HL-60 (cell line): Measurements from ENCODE around the gene SLC22A23.

Source experiments
- DNase-seq, 2 experiments: peaks; one replicate each; pipeline ENCODE4 v3.0.0-alpha.2; 2010 to 2020; ENCODE audit warnings: low read depth in 1 of 2, low spot score in 1 of 2
- H3K27ac ChIP-seq: fragments of 250-450 bp; sonication (Bioruptor Pico); replicated peaks from 2 replicates; pipeline ENCODE4 v1.5.1; 2020; ENCODE audit warnings: mild to moderate bottlenecking, moderate library complexity
- H3K27me3 ChIP-seq: fragments of 250-450 bp; sonication (Bioruptor Pico); 2 replicates; pipeline ENCODE4 v1.5.1; 2021; ENCODE audit warnings: mild to moderate bottlenecking, moderate library complexity; ENCODE audit not compliant: insufficient read depth, poor library complexity, severe bottlenecking
- H3K4me3 ChIP-seq: replicated peaks from 2 replicates; pipeline ENCODE4 v1.5.1; 2011; ENCODE audit warnings: mild to moderate bottlenecking, control low read depth, low read length; ENCODE audit not compliant: insufficient read depth
- GABPA ChIP-seq: IDR thresholded peaks from 2 replicates; pipeline ENCODE4 v1.6.1; 2012; ENCODE audit warnings: low read depth
- POLR2AphosphoS5 ChIP-seq: IDR thresholded peaks from 2 replicates; pipeline ENCODE4 v1.6.1; 2012; ENCODE audit warnings: low read depth
- SPI1 ChIP-seq: IDR thresholded peaks from 2 replicates; pipeline ENCODE4 v1.6.1; 2012; ENCODE audit warnings: low read depth, mild to moderate bottlenecking, borderline replicate concordance
- TF ChIP-seq, protein P1 (sequence below): IDR thresholded peaks from one replicate; pipeline ENCODE4 v1.5.1; 2011; ENCODE audit warnings: low read length, control low read depth, inconsistent platforms; ENCODE audit not compliant: insufficient read depth
- TF ChIP-seq, protein P2 (sequence below): IDR thresholded peaks from 2 replicates; pipeline ENCODE4 v1.6.1; 2012; ENCODE audit warnings: low read depth; ENCODE audit not compliant: insufficient replicate concordance

The SLC22A23 gene

GRCh38 chr6:3391902-3392458, 64.9 kb downstream of the SLC22A23 start:
- Histone ChIP-seq H3K27me3 (no peaks in the 10 kb centered on the region), H3K4me3 (no peak overlapping the region), H3K27ac (no peak overlapping the region)
- DNase-seq = no peak
- TF ChIP-seq, protein P1, sequence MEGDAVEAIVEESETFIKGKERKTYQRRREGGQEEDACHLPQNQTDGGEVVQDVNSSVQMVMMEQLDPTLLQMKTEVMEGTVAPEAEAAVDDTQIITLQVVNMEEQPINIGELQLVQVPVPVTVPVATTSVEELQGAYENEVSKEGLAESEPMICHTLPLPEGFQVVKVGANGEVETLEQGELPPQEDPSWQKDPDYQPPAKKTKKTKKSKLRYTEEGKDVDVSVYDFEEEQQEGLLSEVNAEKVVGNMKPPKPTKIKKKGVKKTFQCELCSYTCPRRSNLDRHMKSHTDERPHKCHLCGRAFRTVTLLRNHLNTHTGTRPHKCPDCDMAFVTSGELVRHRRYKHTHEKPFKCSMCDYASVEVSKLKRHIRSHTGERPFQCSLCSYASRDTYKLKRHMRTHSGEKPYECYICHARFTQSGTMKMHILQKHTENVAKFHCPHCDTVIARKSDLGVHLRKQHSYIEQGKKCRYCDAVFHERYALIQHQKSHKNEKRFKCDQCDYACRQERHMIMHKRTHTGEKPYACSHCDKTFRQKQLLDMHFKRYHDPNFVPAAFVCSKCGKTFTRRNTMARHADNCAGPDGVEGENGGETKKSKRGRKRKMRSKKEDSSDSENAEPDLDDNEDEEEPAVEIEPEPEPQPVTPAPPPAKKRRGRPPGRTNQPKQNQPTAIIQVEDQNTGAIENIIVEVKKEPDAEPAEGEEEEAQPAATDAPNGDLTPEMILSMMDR = no peak
- TF ChIP-seq SPI1 (no peak), GABPA (no peak), POLR2AphosphoS5 (no peak)
- TF ChIP-seq, protein P2, sequence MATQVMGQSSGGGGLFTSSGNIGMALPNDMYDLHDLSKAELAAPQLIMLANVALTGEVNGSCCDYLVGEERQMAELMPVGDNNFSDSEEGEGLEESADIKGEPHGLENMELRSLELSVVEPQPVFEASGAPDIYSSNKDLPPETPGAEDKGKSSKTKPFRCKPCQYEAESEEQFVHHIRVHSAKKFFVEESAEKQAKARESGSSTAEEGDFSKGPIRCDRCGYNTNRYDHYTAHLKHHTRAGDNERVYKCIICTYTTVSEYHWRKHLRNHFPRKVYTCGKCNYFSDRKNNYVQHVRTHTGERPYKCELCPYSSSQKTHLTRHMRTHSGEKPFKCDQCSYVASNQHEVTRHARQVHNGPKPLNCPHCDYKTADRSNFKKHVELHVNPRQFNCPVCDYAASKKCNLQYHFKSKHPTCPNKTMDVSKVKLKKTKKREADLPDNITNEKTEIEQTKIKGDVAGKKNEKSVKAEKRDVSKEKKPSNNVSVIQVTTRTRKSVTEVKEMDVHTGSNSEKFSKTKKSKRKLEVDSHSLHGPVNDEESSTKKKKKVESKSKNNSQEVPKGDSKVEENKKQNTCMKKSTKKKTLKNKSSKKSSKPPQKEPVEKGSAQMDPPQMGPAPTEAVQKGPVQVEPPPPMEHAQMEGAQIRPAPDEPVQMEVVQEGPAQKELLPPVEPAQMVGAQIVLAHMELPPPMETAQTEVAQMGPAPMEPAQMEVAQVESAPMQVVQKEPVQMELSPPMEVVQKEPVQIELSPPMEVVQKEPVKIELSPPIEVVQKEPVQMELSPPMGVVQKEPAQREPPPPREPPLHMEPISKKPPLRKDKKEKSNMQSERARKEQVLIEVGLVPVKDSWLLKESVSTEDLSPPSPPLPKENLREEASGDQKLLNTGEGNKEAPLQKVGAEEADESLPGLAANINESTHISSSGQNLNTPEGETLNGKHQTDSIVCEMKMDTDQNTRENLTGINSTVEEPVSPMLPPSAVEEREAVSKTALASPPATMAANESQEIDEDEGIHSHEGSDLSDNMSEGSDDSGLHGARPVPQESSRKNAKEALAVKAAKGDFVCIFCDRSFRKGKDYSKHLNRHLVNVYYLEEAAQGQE = no peak

- TF ChIP-seq GABPA (no peak), POLR2AphosphoS5 (no peak), SPI1 (no peak)
- TF ChIP-seq, protein P2 = no peak
- TF ChIP-seq, protein P1 = no peak
- no peak for DNase-seq
- Histone ChIP-seq H3K27ac (no peak overlapping the region), H3K4me3 (no peak overlapping the region), H3K27me3 (no peaks in the 10 kb centered on the region)
Measured at GRCh38 chr6:3390698-3391097, 66.2 kb downstream of the SLC22A23 start.

- TF ChIP-seq GABPA (no peak), POLR2AphosphoS5 (no peak), SPI1 (no peak)
- TF ChIP-seq, protein P1 = no peak
- TF ChIP-seq, protein P2 = no peak
- DNase-seq = no peak
- Histone ChIP-seq H3K27me3 (no peaks in the 10 kb centered on the region), H3K4me3 (no peak overlapping the region), H3K27ac (no peak overlapping the region)
Measured at GRCh38 chr6:3389390-3390167, 67.3 kb downstream of the SLC22A23 start.
